Measurements from ENCODE around the gene THAP8. TPM values are rescaled to one million over a fixed set of nuclear protein-coding genes. Genes with fewer than 3 reads are reported as not detected.

THAP8 gene
- total and polyA plus RNA-seq, 9 donors, result 4.9 to 11.3 (median 9.0) TPM

- no peaks in the 10 kb centered on the region for H3K9me3 ChIP-seq (replicated peaks; ENCODE audit: control insufficient read depth, low read depth, low read length)
- DNase-seq, result peak; percentile 97
- H3K4me1 ChIP-seq (ENCODE audit: control insufficient read depth, insufficient read depth, low read length), result peaks cover 25% of the 10 kb centered on the region
- H3K4me3 ChIP-seq (ENCODE audit: low read length), result peak within 1 kb of the TSS; percentile 65
- H3K36me3 ChIP-seq (ENCODE audit: control insufficient read depth, insufficient read depth, low read length), result peaks cover 9% of the 10 kb centered on the region
- peaks cover 2% of the 10 kb centered on the region for H3K27me3 ChIP-seq (ENCODE audit: control insufficient read depth, insufficient read depth, low read length)
- WGBS (ENCODE audit: insufficient coverage), result under 1% methylated on average over 93 of the region's 97 CpGs
- H3K27ac ChIP-seq (ENCODE audit: low read length), result peak within 1 kb of the TSS; percentile 78
Measured at GRCh38 chr19:35995048-35995993, 58.8 kb downstream of the THAP8 start, which contains the start of gene SDHAF1. SDHAF1 (plus strand) TSS chr19:35995188; CDS start chr19:35995275, 87 bp downstream.

- no peak for DNase-seq
Measured at GRCh38 chr19:35993923-35994598, 60.0 kb downstream of the THAP8 start.

GRCh38 chr19:35992907-35993765 lies 60.9 kb downstream of the THAP8 start:
- Histone ChIP-seq H3K4me1 (ENCODE audit: control insufficient read depth, insufficient read depth, low read length) (peaks cover 20% of the 10 kb centered on the region), H3K9me3 (replicated peaks; ENCODE audit: control insufficient read depth, low read depth, low read length) (no peaks in the 10 kb centered on the region)
- 89% methylated on average over 1 of the region's 8 CpGs for WGBS (ENCODE audit: insufficient coverage)

More at GRCh38 chr19:35993923-35994598, 60.0 kb downstream of the THAP8 start:
- 23% methylated on average over 36 of the region's 49 CpGs for WGBS (ENCODE audit: insufficient coverage)
- Histone ChIP-seq H3K36me3 (ENCODE audit: control insufficient read depth, insufficient read depth, low read length) (peaks cover 9% of the 10 kb centered on the region), H3K9me3 (replicated peaks; ENCODE audit: control insufficient read depth, low read depth, low read length) (no peaks in the 10 kb centered on the region), H3K27ac (ENCODE audit: low read length) (no peak overlapping the region), H3K27me3 (ENCODE audit: control insufficient read depth, insufficient read depth, low read length) (peaks cover 4% of the 10 kb centered on the region), H3K4me1 (ENCODE audit: control insufficient read depth, insufficient read depth, low read length) (peaks cover 24% of the 10 kb centered on the region), H3K4me3 (ENCODE audit: low read length) (peak overlapping the region; percentile 65)

GRCh38 chr19:35991731-35992450 lies 62.2 kb downstream of the THAP8 start:
- H3K27me3 ChIP-seq (ENCODE audit: control insufficient read depth, insufficient read depth, low read length), result peaks cover 15% of the 10 kb centered on the region
- 87% methylated on average over 4 of the region's 7 CpGs for WGBS (ENCODE audit: insufficient coverage)

More at GRCh38 chr19:35992907-35993765, 60.9 kb downstream of the THAP8 start:
- no peak overlapping the region for H3K27ac ChIP-seq (ENCODE audit: low read length)
- DNase-seq, result no peak
- H3K36me3 ChIP-seq (ENCODE audit: control insufficient read depth, insufficient read depth, low read length), result peaks cover 4% of the 10 kb centered on the region
- H3K27me3 ChIP-seq (ENCODE audit: control insufficient read depth, insufficient read depth, low read length), result peaks cover 4% of the 10 kb centered on the region
- no peak overlapping the region for H3K4me3 ChIP-seq (ENCODE audit: low read length)

GRCh38 chr19:35990771-35991730 lies 63.0 kb downstream of the THAP8 start:
- H3K27me3 ChIP-seq (ENCODE audit: control insufficient read depth, insufficient read depth, low read length), result peaks cover 24% of the 10 kb centered on the region
- H3K4me3 ChIP-seq (ENCODE audit: low read length), result no peak overlapping the region
- no peaks in the 10 kb centered on the region for H3K9me3 ChIP-seq (replicated peaks; ENCODE audit: control insufficient read depth, low read depth, low read length)
- no peak for DNase-seq
- 83% methylated on average over 4 of the region's 10 CpGs for WGBS (ENCODE audit: insufficient coverage)
- H3K4me1 ChIP-seq (ENCODE audit: control insufficient read depth, insufficient read depth, low read length), result peaks cover 19% of the 10 kb centered on the region
- no peaks in the 10 kb centered on the region for H3K36me3 ChIP-seq (ENCODE audit: control insufficient read depth, insufficient read depth, low read length)
- no peak overlapping the region for H3K27ac ChIP-seq (ENCODE audit: low read length)

More at GRCh38 chr19:35991731-35992450, 62.2 kb downstream of the THAP8 start:
- Histone ChIP-seq H3K4me1 (ENCODE audit: control insufficient read depth, insufficient read depth, low read length) (peaks cover 25% of the 10 kb centered on the region), H3K4me3 (ENCODE audit: low read length) (no peak overlapping the region), H3K27ac (ENCODE audit: low read length) (no peak overlapping the region), H3K9me3 (replicated peaks; ENCODE audit: control insufficient read depth, low read depth, low read length) (no peaks in the 10 kb centered on the region), H3K36me3 (ENCODE audit: control insufficient read depth, insufficient read depth, low read length) (no peaks in the 10 kb centered on the region)
- no peak for DNase-seq

GRCh38 chr19:35990156-35990555 lies 63.9 kb downstream of the THAP8 start:
- Histone ChIP-seq H3K4me3 (ENCODE audit: low read length) (no peak overlapping the region), H3K36me3 (ENCODE audit: control insufficient read depth, insufficient read depth, low read length) (no peaks in the 10 kb centered on the region), H3K27ac (ENCODE audit: low read length) (no peak overlapping the region), H3K9me3 (replicated peaks; ENCODE audit: control insufficient read depth, low read depth, low read length) (no peaks in the 10 kb centered on the region), H3K27me3 (ENCODE audit: control insufficient read depth, insufficient read depth, low read length) (peaks cover 33% of the 10 kb centered on the region), H3K4me1 (ENCODE audit: control insufficient read depth, insufficient read depth, low read length) (peaks cover 12% of the 10 kb centered on the region)
- DNase-seq, result no peak
- 81% methylated on average over 3 of the region's 4 CpGs for WGBS (ENCODE audit: insufficient coverage)

GRCh38 chr19:35988824-35989223 lies 65.3 kb downstream of the THAP8 start:
- Histone ChIP-seq H3K4me1 (ENCODE audit: control insufficient read depth, insufficient read depth, low read length) (peaks cover 6% of the 10 kb centered on the region), H3K9me3 (replicated peaks; ENCODE audit: control insufficient read depth, low read depth, low read length) (no peaks in the 10 kb centered on the region), H3K4me3 (ENCODE audit: low read length) (no peak overlapping the region), H3K27ac (ENCODE audit: low read length) (no peak overlapping the region), H3K27me3 (ENCODE audit: control insufficient read depth, insufficient read depth, low read length) (peaks cover 35% of the 10 kb centered on the region), H3K36me3 (ENCODE audit: control insufficient read depth, insufficient read depth, low read length) (no peaks in the 10 kb centered on the region)
- no CpG with 5 or more reads among the region's 3 CpGs for WGBS (ENCODE audit: insufficient coverage)
- DNase-seq, result no peak

GRCh38 chr19:35987571-35987896 lies 66.6 kb downstream of the THAP8 start:
- Histone ChIP-seq H3K9me3 (replicated peaks; ENCODE audit: control insufficient read depth, low read depth, low read length) (no peaks in the 10 kb centered on the region), H3K27ac (ENCODE audit: low read length) (no peak overlapping the region), H3K4me3 (ENCODE audit: low read length) (no peak overlapping the region), H3K27me3 (ENCODE audit: control insufficient read depth, insufficient read depth, low read length) (peaks cover 35% of the 10 kb centered on the region), H3K36me3 (ENCODE audit: control insufficient read depth, insufficient read depth, low read length) (no peaks in the 10 kb centered on the region), H3K4me1 (ENCODE audit: control insufficient read depth, insufficient read depth, low read length) (peaks cover 6% of the 10 kb centered on the region)
- WGBS (ENCODE audit: insufficient coverage), result no CpG with 5 or more reads among the region's 8 CpGs
- no peak for DNase-seq

Measured in muscle of leg (tissue), 11 donors.